ENCODE measurements around the gene AHNAK2. TPM values are rescaled to one million over a fixed set of nuclear protein-coding genes. Genes with fewer than 3 reads are reported as not detected.
A peak's percentile ranks its signal among the peaks of the same experiment; 100 is the strongest.

AHNAK2 gene
- total and polyA plus RNA-seq, 9 of the 15 experiments (the other 6 are each of a cell fraction or from before 2014, with no cell fraction given), result 0.04 to 0.09 (median 0.04) TPM; not detected in 6

DNA sequence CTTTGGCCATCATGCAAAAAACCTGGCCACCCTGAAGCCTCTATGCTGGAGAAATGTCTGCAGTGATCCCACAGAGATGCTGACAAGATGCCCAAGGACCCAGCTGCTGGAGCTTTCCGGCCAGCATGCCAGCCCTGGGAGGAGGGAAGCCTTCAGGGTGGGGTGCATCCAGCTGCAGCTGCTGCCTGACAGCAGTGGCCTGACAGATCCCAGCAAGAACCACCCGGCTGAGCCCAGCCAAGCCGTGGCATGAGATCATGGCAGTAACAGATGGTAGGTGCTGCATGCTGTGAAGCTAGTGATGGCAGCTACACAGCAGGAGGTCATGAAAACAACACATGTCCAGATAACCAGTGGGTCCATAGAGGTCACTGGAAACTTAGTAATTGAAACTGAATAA is 21.2 kb upstream of the AHNAK2 start:
- no peaks in the 10 kb centered on the region for H3K27me3 ChIP-seq (ENCODE audit: control insufficient read depth in 2 of 2, insufficient read depth in 2 of 2, low read length in 2 of 2)
- no peaks in the 10 kb centered on the region for H3K9me3 ChIP-seq (replicated peaks; ENCODE audit: control insufficient read depth, insufficient read depth, low read depth, low read length)
- H3K79me2 ChIP-seq (ENCODE audit: control insufficient read depth, insufficient read depth, low read length), result no peaks in the 10 kb centered on the region
- no peak overlapping the region for H3K4me2 ChIP-seq (ENCODE audit: insufficient read depth, low read length)
- ChIA-PET POLR2A (interaction anchor here (0.7 to 2.2 kb wide), 3 partner anchors 19 to 50 kb away, joined by 4 to 7 read pairs (median 5); partner anchors contain the start of gene CDCA4), CTCF (ENCODE audit: low intra/inter-chr PET ratio) (no interaction called here)
- DNase-seq (ENCODE audit: extremely low read depth in 1 of 4, low spot score in 3 of 4) (no peak), FAIRE-seq (no peak), ATAC-seq (no peak)
- H3K9me1 ChIP-seq (ENCODE audit: control insufficient read depth, insufficient read depth, low read length), result no peaks in the 10 kb centered on the region
- H4K20me1 ChIP-seq (replicated peaks; ENCODE audit: control insufficient read depth, insufficient read depth, low read length), result no peaks in the 10 kb centered on the region
- H3K4me3 ChIP-seq, result no peak overlapping the region
- H3K9ac ChIP-seq (ENCODE audit: insufficient read depth in 1 of 2, low read depth in 2 of 2, low read length in 2 of 2), result 0 out of 4 replicates have a peak overlapping the region, but pooled peaks of 1 of the 2 experiments have one; percentile 45
- H3K27ac ChIP-seq (ENCODE audit: extremely low read depth, low read depth, low read length), result no peak overlapping the region
- BruUV-seq (replicated peaks), result no TSS peak
- H3K4me1 ChIP-seq (replicated peaks in 1 of 2; ENCODE audit: control insufficient read depth in 2 of 2, insufficient read depth in 2 of 2, low read length in 2 of 2), result peaks cover 0 to 7% of the 10 kb centered on the region in 2 experiments; a peak in 2 of 5 replicates
- TF ChIP-seq ZNF561 (CRISPR knock-in tag; conservative IDR thresholded peaks at IDR 0.05), result no peak
- no peak for TF ChIP-seq RFX5 (IDR thresholded peaks at IDR 0.05; ENCODE audit: low read depth, low read length)
- TF ChIP-seq, protein P1, sequence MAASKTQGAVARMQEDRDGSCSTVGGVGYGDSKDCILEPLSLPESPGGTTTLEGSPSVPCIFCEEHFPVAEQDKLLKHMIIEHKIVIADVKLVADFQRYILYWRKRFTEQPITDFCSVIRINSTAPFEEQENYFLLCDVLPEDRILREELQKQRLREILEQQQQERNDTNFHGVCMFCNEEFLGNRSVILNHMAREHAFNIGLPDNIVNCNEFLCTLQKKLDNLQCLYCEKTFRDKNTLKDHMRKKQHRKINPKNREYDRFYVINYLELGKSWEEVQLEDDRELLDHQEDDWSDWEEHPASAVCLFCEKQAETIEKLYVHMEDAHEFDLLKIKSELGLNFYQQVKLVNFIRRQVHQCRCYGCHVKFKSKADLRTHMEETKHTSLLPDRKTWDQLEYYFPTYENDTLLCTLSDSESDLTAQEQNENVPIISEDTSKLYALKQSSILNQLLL (CRISPR knock-in tag; IDR thresholded peaks at IDR 0.05; ENCODE audit: borderline replicate concordance), result no peak
- no peak for TF ChIP-seq SLC30A9 (CRISPR knock-in tag; IDR thresholded peaks at IDR 0.05)
- TF ChIP-seq, protein P2, sequence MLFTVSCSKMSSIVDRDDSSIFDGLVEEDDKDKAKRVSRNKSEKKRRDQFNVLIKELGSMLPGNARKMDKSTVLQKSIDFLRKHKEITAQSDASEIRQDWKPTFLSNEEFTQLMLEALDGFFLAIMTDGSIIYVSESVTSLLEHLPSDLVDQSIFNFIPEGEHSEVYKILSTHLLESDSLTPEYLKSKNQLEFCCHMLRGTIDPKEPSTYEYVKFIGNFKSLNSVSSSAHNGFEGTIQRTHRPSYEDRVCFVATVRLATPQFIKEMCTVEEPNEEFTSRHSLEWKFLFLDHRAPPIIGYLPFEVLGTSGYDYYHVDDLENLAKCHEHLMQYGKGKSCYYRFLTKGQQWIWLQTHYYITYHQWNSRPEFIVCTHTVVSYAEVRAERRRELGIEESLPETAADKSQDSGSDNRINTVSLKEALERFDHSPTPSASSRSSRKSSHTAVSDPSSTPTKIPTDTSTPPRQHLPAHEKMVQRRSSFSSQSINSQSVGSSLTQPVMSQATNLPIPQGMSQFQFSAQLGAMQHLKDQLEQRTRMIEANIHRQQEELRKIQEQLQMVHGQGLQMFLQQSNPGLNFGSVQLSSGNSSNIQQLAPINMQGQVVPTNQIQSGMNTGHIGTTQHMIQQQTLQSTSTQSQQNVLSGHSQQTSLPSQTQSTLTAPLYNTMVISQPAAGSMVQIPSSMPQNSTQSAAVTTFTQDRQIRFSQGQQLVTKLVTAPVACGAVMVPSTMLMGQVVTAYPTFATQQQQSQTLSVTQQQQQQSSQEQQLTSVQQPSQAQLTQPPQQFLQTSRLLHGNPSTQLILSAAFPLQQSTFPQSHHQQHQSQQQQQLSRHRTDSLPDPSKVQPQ (CRISPR knock-in tag; IDR thresholded peaks at IDR 0.05; ENCODE audit: borderline replicate concordance), result no peak
- no peak for TF ChIP-seq KAT2B (IDR thresholded peaks at IDR 0.05; ENCODE audit: low read depth, low read length)
- TF ChIP-seq, protein P3, sequence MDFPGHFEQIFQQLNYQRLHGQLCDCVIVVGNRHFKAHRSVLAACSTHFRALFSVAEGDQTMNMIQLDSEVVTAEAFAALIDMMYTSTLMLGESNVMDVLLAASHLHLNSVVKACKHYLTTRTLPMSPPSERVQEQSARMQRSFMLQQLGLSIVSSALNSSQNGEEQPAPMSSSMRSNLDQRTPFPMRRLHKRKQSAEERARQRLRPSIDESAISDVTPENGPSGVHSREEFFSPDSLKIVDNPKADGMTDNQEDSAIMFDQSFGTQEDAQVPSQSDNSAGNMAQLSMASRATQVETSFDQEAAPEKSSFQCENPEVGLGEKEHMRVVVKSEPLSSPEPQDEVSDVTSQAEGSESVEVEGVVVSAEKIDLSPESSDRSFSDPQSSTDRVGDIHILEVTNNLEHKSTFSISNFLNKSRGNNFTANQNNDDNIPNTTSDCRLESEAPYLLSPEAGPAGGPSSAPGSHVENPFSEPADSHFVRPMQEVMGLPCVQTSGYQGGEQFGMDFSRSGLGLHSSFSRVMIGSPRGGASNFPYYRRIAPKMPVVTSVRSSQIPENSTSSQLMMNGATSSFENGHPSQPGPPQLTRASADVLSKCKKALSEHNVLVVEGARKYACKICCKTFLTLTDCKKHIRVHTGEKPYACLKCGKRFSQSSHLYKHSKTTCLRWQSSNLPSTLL (IDR thresholded peaks at IDR 0.05), result no peak
- no peak for TF ChIP-seq FOXK1 (CRISPR knock-in tag; IDR thresholded peaks at IDR 0.05; ENCODE audit: borderline replicate concordance)
- intact Hi-C loops (cut with micrococcal nuclease), result no loop called here
- in situ Hi-C loops (cut with MboI), result no loop called here
- 67% methylated on average over 3 of the region's 3 CpGs for WGBS (ENCODE audit: insufficient coverage, low coverage, missing lambda C conversion rate)
- no peaks in the 10 kb centered on the region for H3K36me3 ChIP-seq (ENCODE audit: control insufficient read depth, insufficient read depth, low read length)
- no peak overlapping the region for H2AFZ ChIP-seq (ENCODE audit: low read depth, low read length)

Measured in K562 (cell line).